Daoy (cell line): ENCODE results near the gene PUDP. TPM values are rescaled to one million over a fixed set of nuclear protein-coding genes. Genes with fewer than 3 reads are reported as not detected.
A peak's percentile ranks its signal among the peaks of the same experiment; 100 is the strongest.

Experiments
- DNase-seq: peaks from one replicate; pipeline ENCODE4 v3.0.0-alpha.2; 2015; ENCODE audit warnings: low read depth
- total RNA-seq: library from RNA; depleted of rRNA; stranded (reverse); fragments of >200 nt; shearing (Covaris generic); gene quantifications from 2 replicates; pipeline ENCODE4 v1.2.3, GENCODE V29; 2014

Gene PUDP
- total RNA-seq, 1 experiment from 2014 or later, result 6.8 TPM

- DNase-seq, result no peak
Measured at GRCh38 chrX:7146703-7147412, 1.1 kb downstream of the PUDP start.

DNA sequence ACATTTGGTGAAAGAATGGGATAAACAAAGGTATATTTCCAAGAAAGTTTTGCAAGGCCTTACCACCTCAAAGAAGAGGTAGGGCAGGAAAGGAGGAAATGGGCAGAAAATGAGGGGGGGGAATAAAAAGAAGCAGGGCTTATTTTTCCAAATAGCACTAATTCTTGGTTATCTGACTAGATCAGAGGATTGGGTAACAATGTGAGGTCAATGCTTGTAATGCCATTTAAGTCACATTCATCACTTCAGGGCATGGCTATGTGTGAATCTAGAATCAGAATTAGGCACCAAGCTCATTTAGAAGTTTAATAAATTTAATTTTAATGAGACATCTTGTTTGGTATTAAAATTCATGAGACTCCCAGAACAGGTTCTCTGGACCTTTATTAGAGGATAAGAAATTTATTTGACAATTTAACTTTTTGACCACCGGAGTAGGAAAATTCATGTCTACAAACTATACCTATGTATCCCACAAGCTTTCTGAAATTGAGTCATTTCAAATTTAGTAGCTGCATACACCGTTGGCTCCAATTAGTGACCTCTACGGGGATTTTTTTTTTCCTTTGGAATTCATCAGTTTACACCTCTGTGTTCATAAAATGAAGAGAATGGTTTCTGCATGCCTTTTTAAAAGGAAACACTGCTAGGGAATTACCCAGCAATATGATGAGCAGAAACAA lies 1.8 kb downstream of the PUDP start:
- no peak for DNase-seq

DNA sequence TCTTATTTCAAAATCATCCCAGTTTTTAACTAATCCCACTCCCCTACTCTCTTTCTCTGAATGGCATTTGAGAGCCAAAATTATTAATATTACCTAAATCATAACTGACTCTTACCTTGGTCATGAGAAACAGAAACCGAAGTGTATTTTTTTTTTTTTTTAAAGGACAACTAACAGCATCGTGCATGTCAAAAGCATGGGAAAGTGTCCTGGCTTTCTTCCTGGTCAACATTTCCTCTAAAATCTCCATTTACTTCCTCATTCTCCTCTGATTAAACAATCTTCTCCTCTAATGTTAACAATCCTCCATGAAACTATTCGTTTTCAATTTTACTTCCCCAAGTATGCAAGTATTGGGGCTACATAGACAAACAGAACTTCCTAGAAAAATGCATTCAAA lies 2.5 kb downstream of the PUDP start:
- DNase-seq, result no peak

DNA sequence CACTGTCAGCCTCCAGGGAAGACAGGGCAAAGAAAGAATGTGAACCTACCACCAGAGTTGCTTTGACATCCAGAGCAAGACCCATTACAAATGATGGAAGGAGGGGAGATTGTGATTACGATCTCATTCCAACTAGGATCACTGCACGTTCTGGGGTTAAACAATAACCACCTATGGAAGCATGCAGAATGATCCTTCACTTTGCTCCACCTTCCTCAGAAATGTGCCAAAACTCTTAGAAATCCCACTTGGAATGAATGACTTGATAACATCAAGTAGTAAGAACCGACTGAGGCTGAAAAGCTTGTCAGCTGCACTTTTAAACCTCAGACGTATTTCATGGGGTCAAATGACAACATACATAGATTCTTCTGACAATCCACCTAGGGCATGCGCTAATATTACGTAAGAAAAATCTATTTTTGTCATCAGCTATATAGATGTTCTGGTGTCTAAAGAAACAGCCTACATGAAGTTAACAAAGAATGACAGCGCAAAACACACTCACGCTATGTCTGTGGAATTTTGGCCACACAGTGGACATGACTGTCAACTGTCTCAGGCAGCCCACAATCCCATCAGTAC lies 3.9 kb downstream of the PUDP start:
- DNase-seq, result no peak

DNA sequence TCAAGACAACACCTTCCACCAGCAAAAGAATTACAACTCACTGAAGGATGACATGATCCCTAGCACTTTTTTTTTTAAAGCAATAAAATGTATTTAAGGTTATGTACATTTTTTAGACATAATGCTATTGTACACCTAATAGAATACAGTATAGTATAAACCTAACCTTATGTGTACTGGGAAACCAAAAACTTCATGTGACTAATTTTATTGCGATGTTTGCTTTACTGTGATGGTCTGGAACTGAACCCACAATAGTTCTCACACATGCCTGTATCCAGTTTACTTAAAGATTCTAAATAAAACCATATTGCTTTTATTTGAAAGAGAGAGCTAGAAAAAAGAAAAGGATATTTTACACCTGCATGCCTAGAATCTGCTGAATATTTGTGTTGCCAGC lies 4.9 kb downstream of the PUDP start:
- no peak for DNase-seq

DNA sequence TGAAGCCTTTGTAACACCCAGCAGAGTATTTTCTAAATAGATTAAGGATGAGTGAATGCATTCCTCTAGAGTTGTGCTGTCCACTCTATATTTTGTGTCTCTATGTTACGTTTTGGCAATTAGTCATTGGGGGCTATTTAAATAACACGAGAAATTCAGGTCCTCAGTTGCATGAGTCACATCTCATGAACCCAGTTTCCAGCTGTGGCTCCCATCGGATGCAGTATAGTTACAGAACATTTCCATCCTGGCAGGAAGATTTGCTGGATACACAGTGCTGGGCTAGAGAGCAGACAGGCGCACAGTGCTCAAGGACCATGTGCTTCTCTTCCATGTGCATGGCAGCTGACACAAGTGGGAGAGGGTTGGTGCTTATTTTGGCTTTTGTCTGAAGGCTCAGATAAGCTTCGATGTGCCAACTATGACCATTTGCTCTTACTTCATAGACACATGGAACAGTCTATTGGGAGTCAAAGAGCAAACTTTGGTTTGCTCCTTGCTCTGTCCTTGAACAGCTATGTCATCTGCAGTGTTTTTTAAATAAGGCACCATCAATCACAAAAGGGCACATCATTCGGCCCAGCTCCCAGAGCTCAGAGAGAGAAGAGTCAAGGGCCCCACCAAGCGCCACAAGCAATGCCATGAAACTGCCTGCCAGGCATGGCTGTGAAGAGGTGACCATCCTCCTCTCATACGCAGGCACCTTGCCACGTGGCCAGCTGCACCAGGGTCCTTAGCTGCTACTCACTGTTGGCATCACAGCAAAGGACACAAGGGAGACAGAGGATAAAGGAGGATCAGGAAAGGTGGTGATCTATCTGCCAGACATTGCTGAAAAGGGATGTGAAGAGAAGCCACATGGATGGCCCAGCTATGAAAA lies 8.5 kb downstream of the PUDP start:
- peak; percentile 15 for DNase-seq

GRCh38 chrX:7134981-7135380 lies 13.0 kb downstream of the PUDP start:
- DNase-seq, result no peak

DNA sequence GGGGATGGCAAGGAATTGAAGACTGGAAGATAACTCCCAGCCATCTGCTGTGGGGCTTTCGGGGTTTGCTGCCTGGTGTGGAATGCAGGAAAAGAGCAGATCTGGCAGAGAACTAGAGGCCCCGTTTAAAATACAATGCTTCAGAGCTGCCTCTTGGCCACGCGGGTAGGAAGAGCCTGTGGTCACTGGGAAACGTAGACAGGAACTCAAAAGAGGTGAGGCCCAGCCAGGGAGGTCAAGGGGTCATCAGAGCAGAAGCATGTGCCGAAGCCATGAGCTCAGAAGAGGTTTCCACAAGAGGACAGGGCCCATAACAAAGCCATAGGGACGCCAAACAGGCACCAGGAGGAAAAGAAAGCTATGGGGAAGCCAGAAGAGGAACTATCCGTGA lies 14.9 kb downstream of the PUDP start:
- DNase-seq, result no peak

GRCh38 chrX:7132335-7133049 lies 15.5 kb downstream of the PUDP start:
- DNase-seq, result peak; percentile 56

DNA sequence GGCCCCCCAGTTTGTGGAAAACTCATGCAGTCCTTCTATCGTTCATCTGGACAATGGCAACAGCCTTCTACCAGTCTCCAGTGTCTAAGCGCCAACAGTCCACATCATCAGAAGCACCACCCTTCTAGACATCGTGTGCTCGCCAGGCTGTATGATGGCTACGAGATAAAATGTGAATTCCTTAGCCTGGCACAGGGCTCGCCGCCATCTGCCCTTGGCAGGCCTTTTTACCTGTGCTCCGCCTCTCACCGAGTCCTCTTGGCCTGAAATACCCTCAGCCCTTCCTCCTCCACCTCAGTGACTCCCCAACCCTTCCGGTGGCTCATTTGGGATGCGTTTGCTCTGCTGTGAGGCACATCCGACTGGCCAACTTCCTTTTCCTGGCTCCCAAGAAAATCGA lies 16.3 kb downstream of the PUDP start:
- DNase-seq, result no peak

DNA sequence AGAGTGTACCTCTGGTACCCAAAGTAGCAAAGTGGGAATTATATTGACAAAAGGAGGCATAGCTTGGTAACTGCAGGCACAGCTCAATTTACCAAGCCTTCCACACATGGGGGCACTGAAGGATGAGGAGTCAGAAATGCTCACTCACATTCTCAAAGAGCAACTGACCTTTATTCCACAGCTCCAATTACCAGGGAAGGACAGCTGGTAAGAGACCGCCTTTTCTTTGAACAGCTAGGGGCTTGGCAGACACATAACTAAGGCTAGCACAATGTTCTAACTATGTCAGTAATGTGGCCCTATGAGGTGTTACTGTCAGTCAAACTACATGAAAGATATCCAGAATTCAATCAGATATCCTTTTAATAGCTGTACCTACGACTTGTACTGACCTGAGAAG lies 20.9 kb downstream of the PUDP start:
- DNase-seq, result no peak

GRCh38 chrX:7120878-7121219 lies 27.1 kb downstream of the PUDP start:
- DNase-seq, result no peak

DNA sequence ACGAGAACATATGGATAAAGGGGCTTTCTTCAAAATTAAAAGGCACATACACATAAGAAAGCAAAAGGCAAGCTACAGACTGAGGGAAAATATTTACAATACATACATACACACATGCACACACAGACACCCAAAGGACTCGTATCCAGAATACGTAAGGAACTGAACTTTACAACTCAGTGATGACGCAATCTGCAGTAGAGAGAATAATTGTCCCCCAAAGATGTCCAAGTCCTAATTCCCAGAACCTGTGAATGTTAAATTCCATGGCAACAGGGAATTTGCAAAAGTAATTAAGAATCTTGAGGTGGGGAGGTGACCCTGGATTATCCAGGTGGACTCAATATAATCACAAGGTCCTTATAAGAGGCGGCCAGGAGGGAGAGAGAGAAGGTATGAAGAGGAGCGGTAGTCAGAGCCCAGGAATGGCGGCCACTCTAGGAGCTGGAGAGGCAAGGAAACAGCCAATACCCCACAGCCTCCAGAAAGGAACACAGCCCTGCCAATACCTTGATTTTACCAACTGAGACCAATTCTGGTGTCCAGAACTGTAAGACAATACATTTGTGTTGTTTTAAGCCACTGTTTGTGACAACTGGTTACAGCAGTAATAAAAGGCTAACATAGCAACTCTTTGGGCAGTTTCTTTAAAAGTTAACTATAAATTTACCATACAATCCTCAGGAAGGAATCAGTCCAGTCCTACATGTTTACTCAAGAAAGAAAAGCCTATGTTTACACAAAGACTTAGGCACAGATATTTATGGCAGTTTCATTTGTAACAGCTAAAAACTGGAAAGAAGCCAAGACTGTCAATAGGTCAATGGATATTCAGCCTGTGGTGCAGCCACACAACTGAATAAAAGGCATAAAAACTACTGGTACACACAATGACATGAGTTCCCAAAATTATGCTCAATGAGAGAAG lies 27.7 kb downstream of the PUDP start:
- DNase-seq, result no peak

- DNase-seq, result no peak
Measured at GRCh38 chrX:7117587-7117986, 30.4 kb downstream of the PUDP start.

DNA sequence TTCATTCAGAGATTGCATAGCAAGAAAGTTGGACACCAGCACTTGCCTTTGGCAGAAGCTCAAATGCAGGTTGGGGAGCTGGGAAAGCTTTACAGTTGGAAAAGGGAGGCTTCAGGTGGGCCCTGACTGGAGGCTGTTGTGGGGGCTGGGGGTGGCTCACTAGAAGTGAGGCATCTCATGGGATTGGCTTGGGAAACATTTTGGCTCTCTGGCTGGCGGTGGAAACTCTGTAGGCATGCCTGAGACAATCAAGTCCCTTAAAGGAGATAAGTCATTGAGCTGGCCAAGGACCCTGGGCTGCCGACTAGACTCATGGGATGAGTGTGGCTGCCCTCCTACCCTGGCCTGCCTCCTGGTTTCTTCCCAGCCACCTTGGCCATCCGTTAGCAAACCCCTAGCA lies 31.9 kb downstream of the PUDP start:
- DNase-seq, result no peak

- no peak for DNase-seq
Measured at GRCh38 chrX:7115557-7115956, 32.4 kb downstream of the PUDP start.

DNA sequence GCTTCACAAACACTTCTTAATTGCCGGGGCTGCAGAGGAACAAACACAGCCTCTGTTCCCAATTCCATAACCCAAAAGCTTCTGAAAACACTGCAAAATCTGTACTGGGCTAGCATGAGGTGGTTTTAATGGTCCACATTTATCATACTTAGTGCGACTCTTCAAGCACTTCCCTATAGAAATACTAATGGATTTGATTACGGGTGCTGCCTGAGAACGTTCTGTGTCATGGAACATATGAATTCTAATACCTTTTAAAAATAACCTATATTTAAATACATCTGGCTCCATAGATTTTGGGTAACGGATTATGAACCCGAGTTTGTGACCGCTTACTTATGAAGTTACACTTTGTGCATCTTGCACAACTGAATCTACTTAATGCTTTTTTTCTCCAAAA lies 35.9 kb downstream of the PUDP start:
- no peak for DNase-seq

DNA sequence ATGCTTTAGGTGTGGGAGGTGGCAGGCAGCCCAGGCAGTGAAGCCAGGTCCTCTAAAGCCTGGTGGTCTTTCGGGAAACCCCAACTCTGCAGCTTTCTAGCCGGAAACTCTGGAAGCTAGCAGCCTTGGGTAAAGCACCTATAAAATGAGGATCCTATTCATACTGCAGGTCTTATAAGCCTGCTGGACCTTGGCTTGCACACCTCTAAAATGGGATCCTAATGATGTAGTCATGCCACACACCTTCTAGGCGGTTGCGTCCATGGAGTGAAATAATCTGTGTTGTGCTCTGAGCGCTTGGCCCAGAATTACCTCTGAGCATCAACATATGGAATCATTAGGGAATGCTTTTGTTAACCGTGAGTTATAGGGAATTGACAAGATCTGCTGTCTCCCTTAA lies 36.4 kb downstream of the PUDP start:
- no peak for DNase-seq

GRCh38 chrX:7110821-7111276 lies 37.1 kb downstream of the PUDP start:
- DNase-seq, result peak; percentile 32
